HL-60 (cell line): ENCODE results near the gene TEX38.

Experiments
- DNase-seq, 2 experiments: peaks; one replicate each; pipeline ENCODE4 v3.0.0-alpha.2; 2010 to 2020; ENCODE audit warnings: low read depth in 1 of 2, low spot score in 1 of 2
- H3K27ac ChIP-seq: fragments of 250-450 bp; sonication (Bioruptor Pico); replicated peaks from 2 replicates; pipeline ENCODE4 v1.5.1; 2020; ENCODE audit warnings: mild to moderate bottlenecking, moderate library complexity
- H3K27me3 ChIP-seq: fragments of 250-450 bp; sonication (Bioruptor Pico); 2 replicates; pipeline ENCODE4 v1.5.1; 2021; ENCODE audit warnings: mild to moderate bottlenecking, moderate library complexity; ENCODE audit not compliant: insufficient read depth, poor library complexity, severe bottlenecking
- H3K4me3 ChIP-seq: replicated peaks from 2 replicates; pipeline ENCODE4 v1.5.1; 2011; ENCODE audit warnings: mild to moderate bottlenecking, control low read depth, low read length; ENCODE audit not compliant: insufficient read depth
- CTCF ChIP-seq: IDR thresholded peaks from one replicate; pipeline ENCODE4 v1.5.1; 2011; ENCODE audit warnings: low read length, control low read depth, inconsistent platforms; ENCODE audit not compliant: insufficient read depth
- GABPA ChIP-seq: IDR thresholded peaks from 2 replicates; pipeline ENCODE4 v1.6.1; 2012; ENCODE audit warnings: low read depth
- POLR2AphosphoS5 ChIP-seq: IDR thresholded peaks from 2 replicates; pipeline ENCODE4 v1.6.1; 2012; ENCODE audit warnings: low read depth
- REST ChIP-seq: IDR thresholded peaks from 2 replicates; pipeline ENCODE4 v1.6.1; 2012; ENCODE audit warnings: low read depth; ENCODE audit not compliant: insufficient replicate concordance
- SPI1 ChIP-seq: IDR thresholded peaks from 2 replicates; pipeline ENCODE4 v1.6.1; 2012; ENCODE audit warnings: low read depth, mild to moderate bottlenecking, borderline replicate concordance

Gene TEX38

GRCh38 chr1:46667782-46668760 is 3.6 kb upstream of the TEX38 start, which contains the start of gene ATPAF1:
Gene ATPAF1 (minus strand): TSS chr1:46668364. CDS start chr1:46668322, 42 bp downstream.
- H3K4me3 ChIP-seq, result peak within 1 kb of the TSS; percentile 93
- peak; percentile 53 to 77 for DNase-seq
- TF ChIP-seq SPI1 (peak; percentile 19; the same call in 1 of the 2 replicates), CTCF (no peak), REST (no peak), GABPA (peak; percentile 64), POLR2AphosphoS5 (peak; percentile 26; the same call in 1 of the 2 replicates)
- H3K27ac ChIP-seq, result peak within 1 kb of the TSS; percentile 66
- no peaks in the 10 kb centered on the region for H3K27me3 ChIP-seq

GRCh38 chr1:46670134-46670533 is 1.5 kb upstream of the TEX38 start:
- no peak for DNase-seq
- no peaks in the 10 kb centered on the region for H3K27me3 ChIP-seq
- H3K27ac ChIP-seq, result no peak overlapping the region
- TF ChIP-seq CTCF, result no peak
- no peak for TF ChIP-seq SPI1
- TF ChIP-seq REST, result no peak
- TF ChIP-seq GABPA, result no peak
- no peak for TF ChIP-seq POLR2AphosphoS5
- no peak overlapping the region for H3K4me3 ChIP-seq

- no peak for DNase-seq
- H3K4me3 ChIP-seq, result no peak overlapping the region
- H3K27ac ChIP-seq, result no peak overlapping the region
- TF ChIP-seq REST, result no peak
- TF ChIP-seq POLR2AphosphoS5, result no peak
- TF ChIP-seq GABPA, result no peak
- no peak for TF ChIP-seq CTCF
- no peak for TF ChIP-seq SPI1
- no peaks in the 10 kb centered on the region for H3K27me3 ChIP-seq
These were observed 1.0 kb downstream of the TEX38 start for GRCh38 chr1:46672696-46673095.
